Effector memory CD8-positive, alpha-beta T cell (primary cell): ENCODE data around the gene ARHGAP15.

Source experiments
- ATAC-seq: fragments of 150-1000 bp; cut with Tn5 transposase; replicated peaks from 2 replicates; pipeline ENCODE4 v1.10.0; 2021; ENCODE audit warnings: mild to moderate bottlenecking, moderate library complexity
- DNase-seq, 3 experiments: peaks; one replicate each; pipeline ENCODE4 v3.0.0; 2021
- H3K27ac Mint-ChIP-seq, 2 donors: one replicate each; pipeline ENCODE4 v1.8.0; 2022; ENCODE audit warnings: mild to moderate bottlenecking in 2 of 2, mixed read lengths in 2 of 2, moderate library complexity in 2 of 2
- H3K27me3 Mint-ChIP-seq, 2 donors: one replicate each; pipeline ENCODE4 v1.8.0; 2022; ENCODE audit warnings: mixed read lengths in 2 of 2
- H3K36me3 Mint-ChIP-seq: one replicate; pipeline ENCODE4 v1.8.0; 2022; ENCODE audit warnings: mild to moderate bottlenecking, moderate library complexity, mixed read lengths; ENCODE audit not compliant: insufficient read depth
- H3K4me1 Mint-ChIP-seq, 2 donors: one replicate each; pipeline ENCODE4 v1.8.0; 2022; ENCODE audit warnings: low read depth in 2 of 2, mixed read lengths in 2 of 2
- H3K4me3 Mint-ChIP-seq, 2 donors: one replicate each; pipeline ENCODE4 v1.8.0; 2022; ENCODE audit warnings: mild to moderate bottlenecking in 2 of 2, mixed read lengths in 2 of 2, moderate library complexity in 2 of 2
- H3K9me3 Mint-ChIP-seq, 2 donors: one replicate each; pipeline ENCODE4 v1.8.0; 2022; ENCODE audit warnings: mixed read lengths in 2 of 2

Gene ARHGAP15

DNA sequence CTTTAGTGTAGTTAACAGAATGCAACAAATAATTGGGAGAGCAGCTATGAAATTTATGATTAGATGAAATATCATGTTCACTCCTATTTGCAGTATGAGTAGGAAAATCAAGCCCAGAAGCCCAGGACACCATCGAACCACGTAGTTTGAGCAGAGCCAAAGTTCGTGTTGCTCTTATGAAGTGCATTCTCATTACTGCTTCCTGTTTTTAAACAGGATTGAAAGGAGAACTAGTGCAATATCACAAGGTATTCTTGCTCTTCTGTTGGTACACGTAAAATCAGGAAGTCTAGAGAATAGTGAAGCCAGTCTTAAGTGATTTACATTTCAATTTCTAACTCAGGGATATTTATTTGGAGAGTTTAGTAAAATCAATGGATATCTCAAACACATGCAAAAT, 21.1 kb downstream of the ARHGAP15 start:
- ATAC-seq: peak; percentile 27

DNA sequence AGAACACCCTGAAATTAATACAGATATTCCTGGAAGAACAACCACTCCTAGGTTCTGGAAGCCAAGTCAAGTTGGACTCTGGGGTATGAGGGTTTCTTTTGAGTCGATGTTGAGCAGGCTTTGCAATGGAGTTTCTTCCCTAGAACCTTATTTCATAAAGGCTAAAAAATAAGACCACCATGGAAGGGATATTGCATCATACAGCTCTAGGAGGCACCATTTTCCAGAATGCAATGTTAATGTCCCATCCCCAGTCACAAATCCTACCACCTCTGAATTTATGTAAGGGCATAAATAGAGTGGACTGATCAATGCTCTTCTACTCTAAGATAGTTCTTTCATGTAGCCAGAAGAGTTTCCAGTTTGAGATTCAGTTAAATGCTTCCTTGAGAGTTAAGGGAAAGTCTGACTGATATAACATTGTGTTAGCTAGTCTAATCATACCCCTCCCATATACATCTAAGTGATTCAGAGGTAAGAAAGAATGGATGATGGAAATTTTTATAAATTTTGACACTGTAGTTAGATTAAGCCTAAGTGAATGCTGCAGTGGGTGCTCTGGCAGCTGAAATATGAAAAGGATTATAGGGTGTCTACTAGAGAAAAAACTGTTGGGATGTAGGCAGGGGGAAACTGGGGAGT, 22.0 kb downstream of the ARHGAP15 start:
- Mint-ChIP-seq H3K36me3 (peaks cover 9% of the 10 kb centered on the region), H3K4me1 (peaks cover 45 to 80% of the 10 kb centered on the region in 2 donors), H3K27ac (peak overlapping the region in 1 of 2 donors; percentile 59), H3K27me3 (no peaks in the 10 kb centered on the region), H3K9me3 (no peaks in the 10 kb centered on the region), H3K4me3 (peak overlapping the region in 1 of 2 donors; percentile 25)
- ATAC-seq: no peak
- no peak for DNase-seq

More for the DNA sequence above, 21.1 kb downstream of the ARHGAP15 start:
- no peaks in the 10 kb centered on the region for H3K27me3 Mint-ChIP-seq
- peak overlapping the region; percentile 9 to 40 for H3K4me3 Mint-ChIP-seq
- no peaks in the 10 kb centered on the region for H3K9me3 Mint-ChIP-seq
- peaks cover under 1% of the 10 kb centered on the region for H3K36me3 Mint-ChIP-seq
- H3K4me1 Mint-ChIP-seq: peaks cover 47 to 78% of the 10 kb centered on the region in 2 donors
- H3K27ac Mint-ChIP-seq: peak overlapping the region; percentile 30 to 59
- DNase-seq: no peak

DNA sequence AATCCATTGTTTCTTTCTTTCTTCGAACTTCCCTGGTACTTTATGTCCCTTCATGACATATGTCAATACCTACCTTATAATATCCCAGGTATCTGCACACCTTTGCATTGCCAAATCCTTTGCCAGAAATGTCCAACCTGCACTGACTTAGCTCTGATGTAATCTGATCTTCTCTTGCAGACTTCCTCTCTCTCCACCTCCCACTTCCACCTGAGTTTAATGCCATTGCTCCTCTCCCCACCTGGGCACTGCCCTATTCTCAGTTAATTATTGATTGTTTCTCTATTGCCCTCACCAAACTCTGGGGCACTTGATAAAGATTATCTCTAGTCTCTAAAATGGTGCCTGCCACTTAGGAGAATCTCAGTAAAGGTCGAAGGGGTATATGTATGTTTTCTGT, 23.0 kb downstream of the ARHGAP15 start:
- Mint-ChIP-seq H3K4me3 (peak overlapping the region in 1 of 2 donors; percentile 25), H3K9me3 (no peaks in the 10 kb centered on the region), H3K4me1 (peaks cover 39 to 73% of the 10 kb centered on the region in 2 donors), H3K27me3 (no peaks in the 10 kb centered on the region), H3K36me3 (peaks cover 9% of the 10 kb centered on the region), H3K27ac (peak overlapping the region; percentile 4 to 59)
- ATAC-seq (no peak), DNase-seq (no peak)

DNA sequence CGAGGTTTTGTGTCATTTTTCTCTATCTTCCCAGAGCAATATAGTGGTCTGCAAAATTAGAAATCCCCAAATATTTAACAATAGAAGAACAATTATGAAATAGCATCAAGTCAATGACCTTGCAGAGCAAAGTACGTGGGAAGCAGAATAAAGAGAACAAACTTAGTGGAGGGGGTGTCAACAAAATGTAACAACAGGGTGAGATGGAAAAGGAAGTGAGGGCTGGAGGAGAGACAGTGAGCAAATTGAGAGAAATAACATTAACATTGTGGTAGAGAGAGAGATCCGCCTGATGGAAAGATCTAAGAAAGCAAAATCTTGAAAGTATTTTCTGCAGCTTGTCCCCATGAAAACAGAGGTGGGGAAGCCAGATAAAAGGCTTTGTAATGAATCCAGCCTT, 23.4 kb downstream of the ARHGAP15 start:
- peak overlapping the region; percentile 4 to 59 for H3K27ac Mint-ChIP-seq
- DNase-seq: no peak
- no peak for ATAC-seq
- H3K36me3 Mint-ChIP-seq: peaks cover 9% of the 10 kb centered on the region
- H3K4me1 Mint-ChIP-seq: peaks cover 37 to 72% of the 10 kb centered on the region in 2 donors
- no peaks in the 10 kb centered on the region for H3K9me3 Mint-ChIP-seq
- H3K27me3 Mint-ChIP-seq: no peaks in the 10 kb centered on the region
- H3K4me3 Mint-ChIP-seq: peak overlapping the region in 1 of 2 donors; percentile 25

DNA sequence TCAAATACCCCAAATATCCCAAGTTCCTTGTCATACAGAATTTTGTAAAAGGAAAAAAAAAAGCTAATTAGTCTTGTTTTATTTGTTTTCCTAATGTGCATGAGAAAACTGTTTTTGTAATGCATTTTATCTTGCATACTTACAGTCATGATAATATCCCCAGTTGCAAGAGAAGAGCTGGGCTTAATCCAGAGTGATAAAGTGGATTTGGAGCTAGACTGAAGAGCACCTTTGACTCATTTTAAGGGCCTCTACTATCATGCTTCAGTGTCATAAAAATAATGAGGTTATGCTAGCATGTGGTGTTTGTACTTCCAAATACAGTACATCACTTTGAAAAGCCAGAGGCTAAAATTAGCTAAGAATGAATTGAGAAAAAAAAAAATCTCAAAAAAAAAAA, 26.4 kb downstream of the ARHGAP15 start:
- H3K4me1 Mint-ChIP-seq: peaks cover 33 to 65% of the 10 kb centered on the region in 2 donors
- peak overlapping the region in 1 of 2 donors; percentile 49 for H3K27ac Mint-ChIP-seq
- H3K9me3 Mint-ChIP-seq: no peaks in the 10 kb centered on the region
- DNase-seq (no peak), ATAC-seq (no peak)
- no peaks in the 10 kb centered on the region for H3K27me3 Mint-ChIP-seq
- H3K36me3 Mint-ChIP-seq: peaks cover 14% of the 10 kb centered on the region
- H3K4me3 Mint-ChIP-seq: no peak overlapping the region

DNA sequence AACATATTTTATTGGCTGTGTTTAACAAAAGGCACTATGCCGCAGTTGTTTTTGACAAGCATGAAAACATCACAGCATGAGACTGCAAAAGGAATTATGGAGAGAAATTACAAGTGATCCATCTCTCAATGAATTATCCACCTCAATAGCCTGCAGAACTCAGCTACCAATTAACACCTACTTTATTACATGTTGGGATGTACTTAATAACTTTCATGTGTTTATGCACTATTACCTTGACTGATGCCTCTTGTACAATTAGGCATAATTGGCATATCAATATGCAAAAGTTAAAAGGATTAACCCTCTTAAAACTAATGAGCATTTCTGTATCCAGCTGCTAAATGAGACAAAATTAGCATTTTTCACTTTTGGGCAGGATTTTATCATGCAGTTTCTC, 27.8 kb downstream of the ARHGAP15 start:
- Mint-ChIP-seq H3K9me3 (no peaks in the 10 kb centered on the region), H3K27me3 (no peaks in the 10 kb centered on the region), H3K27ac (peak overlapping the region in 1 of 2 donors; percentile 6), H3K4me3 (no peak overlapping the region), H3K36me3 (peaks cover 21% of the 10 kb centered on the region), H3K4me1 (peaks cover 37 to 68% of the 10 kb centered on the region in 2 donors)
- no peak for DNase-seq
- no peak for ATAC-seq

DNA sequence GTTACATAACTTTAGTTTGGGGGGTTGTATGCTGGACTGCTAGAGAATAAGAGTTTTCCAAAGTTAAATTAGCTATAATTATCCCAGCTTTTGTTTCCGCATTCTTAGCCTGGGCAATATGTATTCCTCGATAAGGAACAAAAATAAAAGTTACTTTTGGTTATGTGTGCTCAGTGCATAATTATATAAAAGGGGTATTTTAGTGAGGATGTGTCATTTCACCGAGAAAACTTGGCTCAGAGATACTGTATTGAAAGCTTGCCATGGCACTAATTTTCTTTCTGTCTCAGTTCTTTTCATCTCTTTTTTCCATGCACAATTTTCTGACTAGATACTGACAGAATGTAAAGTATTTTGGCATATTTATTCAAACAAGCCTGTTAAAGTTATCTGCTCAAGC, 28.2 kb downstream of the ARHGAP15 start:
- H3K36me3 Mint-ChIP-seq: peaks cover 21% of the 10 kb centered on the region
- no peaks in the 10 kb centered on the region for H3K27me3 Mint-ChIP-seq
- no peak for ATAC-seq
- peak overlapping the region; percentile 6 to 44 for H3K27ac Mint-ChIP-seq
- peaks cover 35 to 68% of the 10 kb centered on the region in 2 donors for H3K4me1 Mint-ChIP-seq
- H3K9me3 Mint-ChIP-seq: no peaks in the 10 kb centered on the region
- DNase-seq: no peak
- no peak overlapping the region for H3K4me3 Mint-ChIP-seq

DNA sequence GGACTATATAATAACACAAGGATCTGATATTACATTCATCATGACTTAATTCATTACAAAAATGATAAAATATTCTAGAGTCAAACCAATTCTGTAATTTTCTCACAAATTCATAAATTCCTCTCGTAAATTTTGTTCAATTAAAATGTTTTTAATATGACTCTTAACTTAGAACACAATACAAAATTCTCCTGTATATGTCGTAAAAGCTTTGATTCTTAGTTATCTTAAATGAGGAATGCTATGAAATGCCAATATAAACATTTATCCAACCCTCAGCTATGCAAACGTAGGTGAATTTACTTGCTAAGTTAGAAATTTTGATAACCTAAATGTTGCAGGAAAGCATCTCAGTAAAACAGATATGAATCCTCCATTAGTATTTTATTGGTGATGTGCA, 28.9 kb downstream of the ARHGAP15 start:
- ATAC-seq (no peak), DNase-seq (no peak)
- H3K9me3 Mint-ChIP-seq: no peaks in the 10 kb centered on the region
- peaks cover 21% of the 10 kb centered on the region for H3K36me3 Mint-ChIP-seq
- H3K4me3 Mint-ChIP-seq: peak overlapping the region in 1 of 2 donors; percentile 14
- no peaks in the 10 kb centered on the region for H3K27me3 Mint-ChIP-seq
- peak overlapping the region; percentile 9 to 62 for H3K27ac Mint-ChIP-seq
- H3K4me1 Mint-ChIP-seq: peaks cover 32 to 65% of the 10 kb centered on the region in 2 donors

DNA sequence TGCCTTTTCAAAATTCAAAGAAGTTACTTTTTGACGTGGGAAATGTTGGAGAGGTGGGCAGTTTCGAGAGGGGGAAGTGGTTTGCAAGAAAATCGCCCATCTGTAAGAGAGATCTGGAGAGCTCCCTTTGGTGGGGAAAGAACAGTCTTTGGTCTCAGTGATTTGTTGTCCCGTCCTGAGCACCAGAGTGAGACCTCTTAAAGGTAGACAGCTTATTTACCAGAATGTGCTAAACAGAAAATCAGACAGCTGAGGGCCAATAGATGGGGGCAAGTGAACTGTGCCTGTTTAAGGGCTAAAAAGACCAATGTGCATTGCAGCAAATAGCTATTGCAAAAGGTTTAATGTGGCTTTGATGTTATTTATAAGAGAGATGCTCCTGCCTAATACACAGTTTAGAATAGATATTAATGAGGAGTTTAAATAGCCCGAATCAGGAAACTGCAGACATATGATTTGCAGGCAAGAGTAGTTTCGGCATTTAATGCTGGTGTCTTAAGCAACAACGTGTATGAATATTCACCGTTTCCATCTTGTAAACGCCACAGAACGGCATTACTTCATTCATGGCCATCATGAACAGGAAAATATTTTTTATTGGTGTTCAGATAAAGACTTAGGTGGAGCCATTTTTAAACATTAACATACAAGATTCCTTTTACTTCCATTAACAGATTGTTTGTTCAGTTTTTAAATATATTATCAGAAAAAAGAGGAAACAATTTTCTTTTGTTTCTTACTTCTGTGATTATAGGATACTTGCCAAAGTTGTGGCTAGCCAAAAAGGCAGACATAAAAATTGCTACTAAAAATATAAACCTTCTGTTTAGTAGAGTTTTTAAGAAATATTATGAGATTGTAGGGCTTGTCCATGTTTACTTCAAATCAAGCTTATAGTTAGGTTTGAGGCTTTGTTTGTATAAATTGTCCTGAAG, 29.6 kb downstream of the ARHGAP15 start:
- H3K36me3 Mint-ChIP-seq: peaks cover 21% of the 10 kb centered on the region
- DNase-seq (no peak), ATAC-seq (no peak)
- H3K4me1 Mint-ChIP-seq: peaks cover 33 to 70% of the 10 kb centered on the region in 2 donors
- H3K27ac Mint-ChIP-seq: peak overlapping the region; percentile 9 to 62
- H3K4me3 Mint-ChIP-seq: peak overlapping the region in 1 of 2 donors; percentile 14
- no peaks in the 10 kb centered on the region for H3K9me3 Mint-ChIP-seq
- H3K27me3 Mint-ChIP-seq: no peaks in the 10 kb centered on the region

DNA sequence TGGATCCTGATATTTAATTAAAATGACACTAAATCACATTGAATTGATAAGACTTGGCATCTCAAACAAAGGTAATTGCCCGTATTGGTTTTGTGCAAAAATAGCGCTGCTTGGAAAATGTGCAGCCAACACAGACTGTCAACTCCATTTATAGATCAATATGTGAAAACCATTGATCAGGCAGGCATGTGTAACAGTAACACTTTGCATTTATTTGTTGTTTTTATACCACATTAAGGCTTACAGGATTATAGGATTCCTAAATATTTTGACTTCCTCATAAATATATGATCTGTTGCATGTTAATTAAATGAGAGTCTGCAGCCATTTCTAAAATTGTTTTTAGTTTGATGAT, 30.2 kb downstream of the ARHGAP15 start:
- Mint-ChIP-seq H3K36me3 (peaks cover 21% of the 10 kb centered on the region), H3K9me3 (no peaks in the 10 kb centered on the region), H3K4me3 (no peak overlapping the region), H3K27me3 (no peaks in the 10 kb centered on the region), H3K27ac (peak overlapping the region; percentile 22 to 75), H3K4me1 (peaks cover 34 to 71% of the 10 kb centered on the region in 2 donors)
- no peak for DNase-seq
- ATAC-seq: no peak

DNA sequence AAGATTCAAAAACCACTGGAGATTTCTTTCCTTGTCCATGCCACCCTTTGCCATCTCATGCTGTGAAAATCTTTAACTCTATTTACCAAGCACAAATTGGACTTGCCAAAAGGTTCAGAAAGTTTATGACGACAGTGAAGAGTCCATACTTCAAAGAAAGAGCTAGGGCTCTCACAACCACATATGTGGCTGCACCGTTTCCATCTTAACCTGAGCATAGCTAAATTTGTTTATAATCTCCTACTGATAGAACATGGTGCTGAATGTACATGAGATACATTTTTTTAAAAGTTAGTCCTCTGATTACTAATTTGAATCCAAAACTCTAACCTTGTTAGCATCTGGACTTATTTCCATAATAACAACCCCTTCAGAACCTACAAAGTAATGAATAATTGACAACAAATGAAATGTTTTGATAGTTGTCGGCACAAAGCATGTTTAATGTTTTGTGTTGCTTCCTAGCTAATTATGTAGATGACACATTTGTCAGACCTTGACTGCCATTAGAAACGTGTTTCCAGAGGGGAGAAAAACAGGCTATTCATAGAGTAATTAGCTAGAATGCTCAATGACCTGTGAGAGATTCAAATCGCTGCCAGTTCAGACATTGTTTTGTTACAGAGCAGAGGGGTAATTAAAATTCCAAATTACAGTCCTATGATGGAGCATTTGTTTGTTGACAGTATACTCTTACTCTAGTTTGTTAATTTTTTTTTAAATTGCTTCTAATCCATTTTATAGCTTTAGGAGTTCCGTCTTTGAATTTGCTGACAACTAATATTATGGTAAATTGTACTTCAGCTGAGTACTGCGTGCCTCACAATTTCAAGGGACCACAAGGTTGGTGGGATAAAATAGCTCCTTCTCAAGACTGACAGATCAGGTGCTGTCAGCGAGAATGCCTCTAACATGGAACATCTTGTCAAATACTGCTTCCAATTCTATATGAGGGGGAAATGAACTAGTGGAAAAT, 31.8 kb downstream of the ARHGAP15 start:
- H3K27me3 Mint-ChIP-seq: no peaks in the 10 kb centered on the region
- ATAC-seq (no peak), DNase-seq (no peak)
- H3K4me3 Mint-ChIP-seq: no peak overlapping the region
- H3K4me1 Mint-ChIP-seq: peaks cover 38 to 69% of the 10 kb centered on the region in 2 donors
- H3K27ac Mint-ChIP-seq: peak overlapping the region; percentile 22 to 75
- H3K36me3 Mint-ChIP-seq: peaks cover 16% of the 10 kb centered on the region
- H3K9me3 Mint-ChIP-seq: no peaks in the 10 kb centered on the region

DNA sequence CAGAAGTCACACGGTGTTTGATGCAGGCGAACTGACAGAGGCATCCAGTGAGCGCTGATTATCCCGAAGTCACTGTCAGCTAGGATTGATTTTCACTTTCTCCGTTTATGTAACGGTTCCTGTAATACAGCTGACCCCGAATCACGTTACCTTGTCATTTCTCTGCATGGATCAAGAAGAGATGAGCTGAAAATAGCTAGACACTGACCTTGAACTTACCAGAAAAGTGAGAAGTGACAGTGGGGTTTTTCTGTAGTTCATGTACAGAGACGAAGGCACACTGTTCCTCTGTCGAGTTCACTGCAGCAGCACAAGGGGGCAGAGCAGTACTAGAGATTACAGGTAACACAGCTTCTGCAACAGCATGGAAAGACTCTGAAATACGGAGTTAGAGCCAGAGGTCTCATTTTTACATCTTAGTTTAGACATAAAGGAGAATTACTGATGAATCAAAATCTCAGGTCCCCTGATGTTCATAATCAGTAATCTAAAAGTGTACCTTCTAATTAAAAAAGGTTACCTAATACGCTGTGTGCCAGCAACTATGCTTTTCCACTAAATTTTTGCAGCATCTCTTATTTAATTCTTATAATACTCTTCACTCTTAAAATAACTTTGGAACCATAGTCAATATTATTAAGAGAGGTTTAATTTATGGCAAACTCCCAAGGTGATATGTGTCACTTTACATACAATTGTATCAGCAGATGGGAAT, 33.1 kb downstream of the ARHGAP15 start:
- peaks cover 15% of the 10 kb centered on the region for H3K36me3 Mint-ChIP-seq
- H3K9me3 Mint-ChIP-seq: no peaks in the 10 kb centered on the region
- H3K4me3 Mint-ChIP-seq: no peak overlapping the region

More for the DNA sequence above, 33.1 kb downstream of the ARHGAP15 start:
- Mint-ChIP-seq H3K27me3 (no peaks in the 10 kb centered on the region), H3K27ac (peak overlapping the region; percentile 16 to 22), H3K4me1 (peaks cover 37 to 79% of the 10 kb centered on the region in 2 donors)
- ATAC-seq (peak; percentile 99), DNase-seq (peak; percentile 41 to 53 (median 47))
